ENCODE results near the gene ZIM2. TPM values are rescaled to one million over a fixed set of nuclear protein-coding genes. Genes with fewer than 3 reads are reported as not detected.

Gene ZIM2
- total RNA-seq, 2 donors from 2014 or later = not detected

DNA sequence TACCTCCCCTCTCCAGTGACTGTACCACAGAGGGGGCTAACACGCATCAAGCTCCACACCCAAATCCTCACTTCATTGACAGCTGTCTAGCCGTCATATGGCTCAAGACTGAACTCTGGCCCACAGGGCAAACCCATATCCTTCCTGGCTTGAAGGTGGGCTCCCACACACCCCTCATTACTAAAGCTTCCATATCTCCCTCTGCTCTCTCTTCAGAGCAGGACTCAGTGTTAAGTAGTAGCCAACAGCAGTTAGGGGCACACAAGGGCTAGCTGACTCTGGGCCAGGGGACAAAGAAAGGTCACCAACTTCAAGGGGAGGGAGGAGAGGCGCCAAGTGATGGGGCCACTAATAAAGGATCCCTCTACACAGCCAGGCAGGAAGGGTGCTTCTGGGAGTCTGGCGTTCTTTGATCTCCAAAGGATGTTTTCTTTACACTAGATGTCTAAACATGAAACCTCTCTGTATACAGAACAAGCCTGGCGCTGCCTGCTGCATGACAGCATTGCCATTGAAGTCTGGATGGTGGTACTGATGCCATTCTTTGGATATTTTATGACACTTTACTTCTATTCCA is 8.1 kb downstream of the ZIM2 start:
- H3K4me1 Mint-ChIP-seq = no peaks in the 10 kb centered on the region
- no peak for ATAC-seq (replicated peaks)
- no peak overlapping the region for H3K4me3 Mint-ChIP-seq
- peaks cover 27% of the 10 kb centered on the region for H3K9me3 Mint-ChIP-seq
- no peak overlapping the region for H3K27ac Mint-ChIP-seq
- H3K27me3 Mint-ChIP-seq = peaks cover 3% of the 10 kb centered on the region
- no peaks in the 10 kb centered on the region for H3K36me3 Mint-ChIP-seq (ENCODE audit: low read depth)

DNA sequence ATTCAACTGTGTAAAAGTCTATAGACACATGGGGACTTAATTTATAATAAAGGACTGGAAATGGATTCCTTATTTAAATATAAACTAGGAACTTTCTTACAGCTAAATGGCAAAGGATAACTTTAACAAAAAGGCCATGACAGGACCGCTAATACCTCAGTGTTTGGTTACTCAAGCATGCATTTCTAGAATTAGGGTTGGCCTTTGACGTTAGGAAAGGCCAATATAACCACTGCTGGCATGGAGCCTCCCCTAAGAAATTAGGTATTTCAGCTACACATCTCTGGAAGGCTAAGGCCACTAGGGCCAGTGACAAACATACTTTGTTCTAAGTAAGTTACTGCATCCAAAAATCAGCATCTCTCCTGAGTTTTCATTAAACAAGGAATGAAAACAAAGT is 9.3 kb downstream of the ZIM2 start:
- H3K36me3 Mint-ChIP-seq (ENCODE audit: low read depth) = no peaks in the 10 kb centered on the region
- H3K4me3 Mint-ChIP-seq = no peak overlapping the region
- ATAC-seq (replicated peaks) = no peak
- no peak overlapping the region for H3K27ac Mint-ChIP-seq
- no peaks in the 10 kb centered on the region for H3K4me1 Mint-ChIP-seq
- H3K27me3 Mint-ChIP-seq = no peaks in the 10 kb centered on the region
- H3K9me3 Mint-ChIP-seq = peaks cover 27% of the 10 kb centered on the region

DNA sequence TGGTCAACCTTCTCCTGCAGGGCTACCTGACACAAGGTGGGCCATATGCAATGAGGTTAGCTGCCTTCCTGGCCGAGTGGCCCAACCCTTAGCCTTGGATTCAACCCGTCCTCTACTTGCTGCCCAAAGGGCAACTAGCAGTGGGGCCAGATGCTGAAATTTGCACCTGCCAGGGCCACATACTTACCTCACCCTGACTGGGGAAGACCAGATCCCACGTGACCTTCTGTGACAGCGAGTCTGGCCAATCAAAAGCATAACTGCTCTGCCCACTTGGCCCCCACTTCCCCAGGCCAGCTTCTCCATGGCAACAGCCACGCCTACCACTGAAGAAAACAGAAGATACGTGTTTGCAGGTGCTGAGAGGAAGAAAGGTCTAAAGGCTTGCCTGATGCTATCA is 10.9 kb downstream of the ZIM2 start:
- ATAC-seq (replicated peaks) = no peak
- Mint-ChIP-seq H3K27ac (no peak overlapping the region), H3K27me3 (no peaks in the 10 kb centered on the region), H3K4me3 (no peak overlapping the region), H3K9me3 (peaks cover 24% of the 10 kb centered on the region), H3K4me1 (no peaks in the 10 kb centered on the region), H3K36me3 (ENCODE audit: low read depth) (no peaks in the 10 kb centered on the region)

DNA sequence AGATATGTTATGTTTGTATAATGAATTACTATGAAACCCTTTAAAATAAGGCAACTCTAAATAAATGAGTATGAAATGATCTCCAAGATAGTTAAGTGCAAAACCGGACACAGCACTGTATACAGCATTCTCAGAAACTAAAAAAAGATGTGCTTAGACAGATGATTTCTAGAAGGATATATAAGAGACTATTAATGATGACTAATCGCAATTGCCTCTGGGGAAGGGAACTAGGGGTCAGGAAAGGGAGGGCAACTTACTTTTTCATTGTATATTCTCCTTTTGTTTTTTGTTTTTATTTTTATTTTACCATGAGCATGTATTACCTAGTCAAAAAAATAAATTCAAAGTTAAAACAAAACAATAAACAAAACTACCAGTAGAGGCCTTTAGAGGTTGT is 12.8 kb downstream of the ZIM2 start:
- Mint-ChIP-seq H3K36me3 (ENCODE audit: low read depth) (no peaks in the 10 kb centered on the region), H3K4me3 (no peak overlapping the region)
- no peak for ATAC-seq (replicated peaks)

DNA sequence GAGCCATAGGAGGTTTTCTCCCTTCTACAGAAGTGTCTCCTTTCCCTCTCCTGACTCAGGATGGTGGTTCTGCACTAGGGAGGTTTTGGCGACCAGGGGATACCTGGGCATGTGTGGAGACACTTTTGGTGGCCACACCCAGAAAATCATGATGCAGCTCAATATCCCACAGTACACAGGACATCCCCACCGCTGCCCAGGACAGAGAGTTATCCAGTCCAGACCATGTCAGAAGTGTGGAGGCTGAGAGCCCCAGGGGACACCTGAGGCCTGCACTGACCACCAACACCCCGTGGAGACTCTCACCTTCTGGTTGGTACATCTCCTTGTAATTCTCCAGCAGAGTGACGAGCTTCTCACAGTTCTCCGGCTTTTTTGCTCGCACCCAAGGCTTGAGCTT is 16.6 kb downstream of the ZIM2 start:
- H3K9me3 Mint-ChIP-seq = peaks cover 37% of the 10 kb centered on the region
- H3K27ac Mint-ChIP-seq = no peak overlapping the region
- H3K36me3 Mint-ChIP-seq (ENCODE audit: low read depth) = no peaks in the 10 kb centered on the region
- H3K4me3 Mint-ChIP-seq = no peak overlapping the region
- ATAC-seq (replicated peaks) = no peak
- H3K27me3 Mint-ChIP-seq = no peaks in the 10 kb centered on the region
- H3K4me1 Mint-ChIP-seq = no peaks in the 10 kb centered on the region

More for the DNA sequence above, 12.8 kb downstream of the ZIM2 start:
- Mint-ChIP-seq H3K4me1 (no peaks in the 10 kb centered on the region), H3K9me3 (peaks cover 19% of the 10 kb centered on the region), H3K27ac (no peak overlapping the region), H3K27me3 (no peaks in the 10 kb centered on the region)

DNA sequence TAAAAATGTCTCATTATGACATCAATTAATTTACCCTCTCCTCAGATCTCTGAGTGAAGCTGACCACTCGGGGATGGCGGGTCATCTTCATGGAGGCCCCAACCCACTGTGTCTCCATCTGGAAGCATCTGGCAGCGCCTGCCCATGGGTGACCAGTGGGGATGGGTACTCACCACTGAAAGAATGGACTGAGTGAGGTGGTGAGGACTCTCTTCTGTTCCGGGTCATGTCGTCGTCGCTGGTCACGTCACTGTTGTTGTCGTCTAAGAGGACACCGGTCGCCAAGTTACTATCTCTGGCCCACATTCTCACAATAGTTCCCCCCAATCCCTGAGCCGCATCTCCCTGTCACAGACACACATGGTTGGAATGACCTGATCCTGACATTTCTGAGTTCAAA is 17.1 kb downstream of the ZIM2 start:
- Mint-ChIP-seq H3K27ac (no peak overlapping the region), H3K9me3 (peaks cover 40% of the 10 kb centered on the region), H3K4me3 (no peak overlapping the region), H3K27me3 (no peaks in the 10 kb centered on the region), H3K4me1 (no peaks in the 10 kb centered on the region), H3K36me3 (ENCODE audit: low read depth) (no peaks in the 10 kb centered on the region)
- no peak for ATAC-seq (replicated peaks)

DNA sequence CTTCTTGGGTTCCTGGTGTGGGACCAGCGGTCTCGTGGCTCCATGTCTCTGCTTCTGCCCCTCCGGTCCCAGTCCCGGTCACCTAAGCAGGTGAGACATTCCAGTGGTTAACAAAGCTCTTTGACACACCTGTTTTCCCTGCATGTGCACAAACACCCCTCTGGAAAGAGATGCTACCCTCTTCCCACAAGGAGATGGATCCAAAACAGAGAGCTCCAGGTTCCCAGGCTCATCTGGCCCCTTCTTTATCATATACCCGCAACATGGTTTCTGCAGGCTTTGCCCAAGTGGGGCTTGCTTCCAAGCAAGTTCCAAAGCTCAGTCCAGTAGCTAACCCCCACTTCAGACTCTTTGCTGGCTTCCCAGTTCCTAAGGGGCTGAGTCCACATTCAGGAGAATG is 17.8 kb downstream of the ZIM2 start:
- Mint-ChIP-seq H3K27ac (no peak overlapping the region), H3K4me1 (no peaks in the 10 kb centered on the region), H3K27me3 (no peaks in the 10 kb centered on the region), H3K36me3 (ENCODE audit: low read depth) (no peaks in the 10 kb centered on the region), H3K9me3 (peaks cover 41% of the 10 kb centered on the region), H3K4me3 (no peak overlapping the region)
- ATAC-seq (replicated peaks) = no peak

DNA sequence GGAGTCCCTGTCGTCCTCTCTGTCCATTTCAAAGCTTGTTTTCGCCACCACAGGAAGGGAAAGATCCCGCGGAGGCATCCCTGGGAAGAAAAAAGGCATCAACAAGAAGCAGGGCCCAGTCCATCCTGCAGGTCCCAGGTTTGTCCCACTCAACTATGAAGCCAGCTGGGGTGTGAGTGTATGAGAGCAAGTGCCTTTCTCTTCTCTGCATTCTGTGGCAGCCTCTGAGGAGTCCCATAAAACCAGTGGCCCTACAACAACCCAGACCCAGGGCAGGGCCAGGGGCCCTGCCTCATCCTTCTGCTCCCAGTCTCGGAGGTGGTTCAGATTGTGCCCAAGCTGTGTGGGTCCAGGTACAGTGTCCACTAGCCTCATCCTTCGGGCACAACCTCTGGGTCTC is 18.9 kb downstream of the ZIM2 start:
- H3K4me3 Mint-ChIP-seq = no peak overlapping the region
- peaks cover 49% of the 10 kb centered on the region for H3K9me3 Mint-ChIP-seq
- H3K4me1 Mint-ChIP-seq = no peaks in the 10 kb centered on the region
- H3K27me3 Mint-ChIP-seq = no peaks in the 10 kb centered on the region
- ATAC-seq (replicated peaks) = no peak
- H3K27ac Mint-ChIP-seq = no peak overlapping the region
- no peaks in the 10 kb centered on the region for H3K36me3 Mint-ChIP-seq (ENCODE audit: low read depth)

DNA sequence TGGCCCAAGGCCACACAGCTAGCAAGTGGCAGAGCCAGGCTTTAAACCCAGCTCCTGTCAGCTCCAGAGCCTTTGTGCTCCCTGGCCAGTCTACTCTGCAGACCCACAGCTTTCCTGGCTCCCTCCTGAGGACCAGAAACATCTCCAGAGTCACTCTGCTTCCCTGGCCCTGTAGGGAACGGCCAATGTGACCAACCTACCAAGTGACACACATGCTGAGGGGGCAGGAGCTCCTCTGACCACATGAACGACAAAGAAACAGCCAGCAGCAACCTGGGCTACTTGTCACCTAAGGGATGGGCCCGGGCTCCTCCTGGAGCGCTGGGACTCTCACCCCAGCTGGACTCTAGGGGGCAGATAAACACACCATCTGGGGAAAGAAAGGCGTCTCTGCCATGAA is 19.3 kb downstream of the ZIM2 start:
- Mint-ChIP-seq H3K36me3 (ENCODE audit: low read depth) (no peaks in the 10 kb centered on the region), H3K4me3 (no peak overlapping the region), H3K4me1 (no peaks in the 10 kb centered on the region), H3K9me3 (peaks cover 49% of the 10 kb centered on the region), H3K27ac (no peak overlapping the region), H3K27me3 (no peaks in the 10 kb centered on the region)
- no peak for ATAC-seq (replicated peaks)

DNA sequence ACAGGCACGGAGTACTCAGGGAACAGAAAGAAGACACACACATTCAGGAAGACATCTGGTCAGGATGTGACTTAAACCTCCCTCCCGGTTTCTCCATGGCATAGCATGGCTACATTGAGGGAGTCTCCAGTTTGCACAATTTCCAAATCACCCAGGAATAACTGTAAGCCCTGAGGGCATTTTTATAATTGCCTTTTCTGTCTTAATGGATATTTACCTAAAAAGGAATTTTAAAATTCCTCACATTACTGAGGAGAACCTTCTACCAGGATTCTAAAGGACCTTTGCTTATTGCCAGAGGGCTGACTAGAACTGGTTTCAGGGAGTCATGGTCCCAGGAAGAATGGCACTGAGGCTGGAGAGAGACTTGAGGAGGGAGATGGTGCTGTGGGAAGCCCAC is 21.4 kb downstream of the ZIM2 start:
- Mint-ChIP-seq H3K9me3 (peaks cover 44% of the 10 kb centered on the region), H3K27ac (no peak overlapping the region), H3K4me3 (no peak overlapping the region), H3K36me3 (ENCODE audit: low read depth) (no peaks in the 10 kb centered on the region), H3K4me1 (no peaks in the 10 kb centered on the region), H3K27me3 (no peaks in the 10 kb centered on the region)
- ATAC-seq (replicated peaks) = no peak

DNA sequence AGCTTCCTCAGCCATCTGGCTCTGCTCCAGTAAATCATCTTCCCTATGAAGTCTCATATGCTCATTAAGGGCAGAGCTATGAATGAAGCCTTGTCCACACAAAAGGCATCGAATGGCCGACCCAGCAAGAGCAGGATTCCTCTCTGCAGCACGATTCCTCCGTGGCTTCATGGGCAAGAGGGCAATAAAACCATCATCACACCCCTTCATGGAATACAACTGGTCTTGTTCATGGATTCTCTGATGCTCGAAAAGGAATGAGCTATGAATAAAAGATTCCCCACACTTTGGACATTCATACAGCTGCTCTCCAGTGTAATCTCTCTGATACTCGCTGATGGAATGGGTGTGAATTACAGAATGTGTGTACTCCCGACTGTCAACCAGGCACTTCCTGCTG is 25.9 kb downstream of the ZIM2 start:
- peaks cover 38% of the 10 kb centered on the region for H3K9me3 Mint-ChIP-seq
- H3K36me3 Mint-ChIP-seq (ENCODE audit: low read depth) = no peaks in the 10 kb centered on the region
- no peaks in the 10 kb centered on the region for H3K4me1 Mint-ChIP-seq
- ATAC-seq (replicated peaks) = no peak
- H3K27me3 Mint-ChIP-seq = no peaks in the 10 kb centered on the region
- no peak overlapping the region for H3K4me3 Mint-ChIP-seq
- no peak overlapping the region for H3K27ac Mint-ChIP-seq

DNA sequence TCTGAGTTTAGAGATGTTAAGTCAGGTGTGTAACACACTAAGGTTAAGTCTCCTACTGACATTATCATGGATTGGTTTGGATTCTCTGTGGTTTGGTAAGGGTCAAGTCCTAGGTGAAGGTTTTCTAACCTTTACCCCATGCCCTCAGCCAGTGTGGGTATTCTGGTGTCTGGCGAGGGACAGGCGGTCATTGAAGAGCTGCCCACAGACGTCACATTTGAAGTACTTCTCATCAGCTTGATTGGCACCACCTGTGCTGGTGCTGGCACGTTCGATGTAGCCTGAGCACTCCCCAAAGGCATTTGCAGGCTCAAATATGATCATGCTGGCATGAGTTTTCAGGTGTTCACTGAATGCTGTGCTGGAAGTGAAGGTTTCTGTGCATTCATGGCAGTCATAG is 27.0 kb downstream of the ZIM2 start:
- Mint-ChIP-seq H3K27ac (no peak overlapping the region), H3K4me3 (no peak overlapping the region), H3K4me1 (no peaks in the 10 kb centered on the region), H3K36me3 (ENCODE audit: low read depth) (no peaks in the 10 kb centered on the region), H3K9me3 (peaks cover 28% of the 10 kb centered on the region), H3K27me3 (no peaks in the 10 kb centered on the region)
- ATAC-seq (replicated peaks) = no peak

DNA sequence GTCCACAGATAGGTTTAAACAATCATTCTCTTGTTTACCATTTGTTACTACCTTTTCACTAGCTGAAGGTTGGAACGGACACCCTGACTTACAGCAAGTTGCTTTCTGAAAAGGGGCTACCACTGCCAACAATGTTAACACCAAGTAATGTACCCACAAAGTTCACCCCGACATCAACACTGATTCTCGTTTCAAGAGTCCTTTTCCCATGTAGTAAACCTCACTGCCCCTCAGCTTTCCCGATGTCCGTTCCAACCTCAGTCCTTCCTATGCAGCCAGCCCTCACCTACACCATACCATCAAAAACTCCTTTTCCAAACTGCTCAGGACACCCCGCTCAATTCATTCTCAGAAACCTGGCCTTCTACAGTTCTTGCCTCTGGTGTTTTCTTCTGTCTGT is 29.0 kb downstream of the ZIM2 start:
- no peaks in the 10 kb centered on the region for H3K36me3 Mint-ChIP-seq (ENCODE audit: low read depth)
- peaks cover 14% of the 10 kb centered on the region for H3K9me3 Mint-ChIP-seq
- no peak overlapping the region for H3K4me3 Mint-ChIP-seq
- ATAC-seq (replicated peaks) = no peak
- no peaks in the 10 kb centered on the region for H3K4me1 Mint-ChIP-seq
- no peak overlapping the region for H3K27ac Mint-ChIP-seq
- no peaks in the 10 kb centered on the region for H3K27me3 Mint-ChIP-seq

DNA sequence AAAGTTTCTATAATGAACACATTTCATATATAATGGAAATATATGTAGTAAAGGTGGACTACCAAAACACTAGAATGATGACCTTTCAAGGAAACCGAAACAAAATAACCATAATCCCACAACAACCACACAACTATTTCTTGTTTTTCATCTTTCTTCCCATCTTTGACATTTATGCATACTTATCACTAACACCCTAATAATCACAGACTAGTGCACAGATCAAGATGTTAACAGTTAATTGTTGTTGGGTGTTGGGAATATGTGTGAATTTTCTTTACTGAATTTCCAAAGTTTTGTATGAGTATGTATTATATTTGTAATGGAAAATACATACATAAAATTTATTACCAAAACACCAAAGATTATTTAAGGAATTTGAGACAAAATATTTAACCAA is 30.3 kb downstream of the ZIM2 start:
- H3K27ac Mint-ChIP-seq = no peak overlapping the region
- no peak for ATAC-seq (replicated peaks)
- H3K9me3 Mint-ChIP-seq = peaks cover 18% of the 10 kb centered on the region
- H3K4me3 Mint-ChIP-seq = no peak overlapping the region
- no peaks in the 10 kb centered on the region for H3K4me1 Mint-ChIP-seq
- H3K36me3 Mint-ChIP-seq (ENCODE audit: low read depth) = no peaks in the 10 kb centered on the region
- H3K27me3 Mint-ChIP-seq = no peaks in the 10 kb centered on the region

DNA sequence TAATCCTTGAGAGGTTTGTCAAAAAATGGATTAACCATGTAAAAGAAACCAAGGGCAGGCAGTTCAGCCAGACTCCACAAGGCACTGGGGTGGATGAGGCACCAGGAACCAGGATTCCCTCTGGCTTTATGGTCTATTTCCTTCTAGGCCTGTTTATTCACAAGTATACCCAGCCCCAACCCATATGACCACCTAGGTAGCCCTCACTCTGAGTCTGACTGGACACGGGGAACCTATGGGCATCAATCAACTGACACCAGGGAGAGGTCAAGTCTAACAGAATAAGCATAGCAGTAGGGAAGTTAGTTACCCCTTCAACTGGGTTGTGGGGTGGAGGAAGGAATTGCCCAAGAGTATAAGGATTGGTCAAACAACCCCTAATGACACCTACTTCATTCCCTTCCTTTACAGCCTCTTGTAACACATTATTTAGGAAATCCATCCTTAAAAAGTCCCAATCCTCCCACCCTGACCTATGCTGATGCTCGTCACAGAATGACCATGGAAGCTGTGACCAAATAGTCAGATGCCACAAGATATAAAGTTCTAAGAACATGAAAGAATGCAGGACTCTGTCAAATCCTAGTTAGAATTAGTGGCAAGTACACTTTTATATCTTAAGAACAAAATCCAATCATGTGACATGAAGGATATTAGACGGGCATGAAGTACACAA is 31.7 kb downstream of the ZIM2 start:
- Mint-ChIP-seq H3K27ac (no peak overlapping the region), H3K27me3 (no peaks in the 10 kb centered on the region), H3K4me3 (no peak overlapping the region), H3K36me3 (ENCODE audit: low read depth) (no peaks in the 10 kb centered on the region), H3K9me3 (peaks cover 13% of the 10 kb centered on the region), H3K4me1 (no peaks in the 10 kb centered on the region)
- ATAC-seq (replicated peaks) = no peak

DNA sequence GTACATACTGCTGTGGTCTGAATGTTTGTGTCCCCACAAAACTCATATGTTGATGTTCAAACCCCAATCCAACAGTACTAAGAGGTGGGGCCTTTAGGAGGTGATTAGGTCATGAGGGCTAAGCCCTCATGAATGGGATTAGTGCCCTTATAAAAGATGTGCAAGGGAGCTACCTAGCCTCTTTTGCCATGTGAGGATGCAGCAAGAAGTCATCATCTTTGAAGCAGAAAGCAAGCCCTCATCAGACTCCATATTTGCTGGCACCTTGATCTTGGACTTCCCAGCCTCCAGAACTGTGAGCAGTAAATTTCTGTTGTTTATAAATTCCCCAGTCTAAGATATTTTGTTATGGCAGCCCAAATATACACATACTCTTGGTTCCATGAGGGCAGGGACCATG is 33.9 kb downstream of the ZIM2 start:
- no peak for ATAC-seq (replicated peaks)
- Mint-ChIP-seq H3K27ac (no peak overlapping the region), H3K4me3 (no peak overlapping the region), H3K9me3 (peaks cover 11% of the 10 kb centered on the region), H3K4me1 (no peaks in the 10 kb centered on the region), H3K36me3 (ENCODE audit: low read depth) (no peaks in the 10 kb centered on the region), H3K27me3 (peaks cover under 1% of the 10 kb centered on the region)
